Cardiac muscle cell (in vitro differentiated cells and primary cell): Measurements from ENCODE around the gene LRR1. TPM values are rescaled to one million over a fixed set of nuclear protein-coding genes. Genes with fewer than 3 reads are reported as not detected.

Experiments
- DNase-seq, 2 donors: peaks; one replicate each; pipeline versions ENCODE4 v3.0.0 to v3.0.0-alpha.2; 2010 to 2017; ENCODE audit warnings: low read depth in 1 of 2, low spot score in 1 of 2
- H3K27ac ChIP-seq: fragments of 200-600 bp; sonication (generic); 2 replicates; pipeline ENCODE4 v1.5.1; 2016
- H3K27me3 ChIP-seq: fragments of 200-600 bp; sonication (generic); 2 replicates; pipeline ENCODE4 v1.6.0; 2016; ENCODE audit warnings: control low read depth
- H3K36me3 ChIP-seq: fragments of 200-600 bp; sonication (generic); 2 replicates; pipeline ENCODE4 v1.5.1; 2016; ENCODE audit warnings: control low read depth
- H3K4me1 ChIP-seq: fragments of 200-600 bp; sonication (generic); 2 replicates; pipeline ENCODE4 v1.8.1; 2017; ENCODE audit warnings: low read depth, mild to moderate bottlenecking, mixed run types
- H3K4me3 ChIP-seq: fragments of 200-600 bp; sonication (generic); 2 replicates; pipeline ENCODE4 v1.5.1; 2016; ENCODE audit warnings: mild to moderate bottlenecking
- H3K9me3 ChIP-seq: fragments of 200-600 bp; sonication (generic); 2 replicates; pipeline ENCODE4 v1.5.1; 2017; ENCODE audit warnings: low read depth, mild to moderate bottlenecking, control low read depth
- CTCF ChIP-seq: IDR thresholded peaks from 2 replicates; pipeline ENCODE4 v1.5.1; 2012; ENCODE audit warnings: low read depth, mild to moderate bottlenecking, low read length
- polyA plus RNA-seq: library from polyadenylated mRNA; unstranded; fragments of >200 nt; fragmentation: Nextera tagmentation; extraction: Ambion mirVana; gene quantifications from 2 replicates; pipeline ENCODE4 v1.2.1, GENCODE V29; 2016
- total RNA-seq: library from RNA; depleted of rRNA; stranded (reverse); fragments of >200 nt; gene quantifications from 2 replicates; pipeline ENCODE4 v1.2.3, GENCODE V29; 2016

Gene LRR1
- total and polyA plus RNA-seq, 2 experiments from 2014 or later: 11.2 to 22.8 TPM

GRCh38 chr14:49574038-49574437 lies 24.7 kb upstream of the LRR1 start:
- Histone ChIP-seq H3K4me3 (no peak overlapping the region), H3K4me1 (peaks cover 8% of the 10 kb centered on the region), H3K27ac (no peak overlapping the region), H3K36me3 (peaks cover 7% of the 10 kb centered on the region), H3K27me3 (no peaks in the 10 kb centered on the region), H3K9me3 (no peaks in the 10 kb centered on the region)
- no peak for DNase-seq
- TF ChIP-seq CTCF: no peak

- Histone ChIP-seq H3K27me3 (no peaks in the 10 kb centered on the region), H3K27ac (peak overlapping the region; percentile 17), H3K9me3 (no peaks in the 10 kb centered on the region), H3K4me3 (no peak overlapping the region), H3K4me1 (peaks cover 5% of the 10 kb centered on the region), H3K36me3 (peaks cover 7% of the 10 kb centered on the region)
- DNase-seq: no peak
- no peak for TF ChIP-seq CTCF
Measured at GRCh38 chr14:49578141-49578540, 20.6 kb upstream of the LRR1 start.

GRCh38 chr14:49579841-49580240 lies 18.9 kb upstream of the LRR1 start:
- Histone ChIP-seq H3K36me3 (peaks cover 13% of the 10 kb centered on the region), H3K9me3 (no peaks in the 10 kb centered on the region), H3K4me1 (peaks cover 15% of the 10 kb centered on the region), H3K27ac (peak overlapping the region; percentile 36), H3K27me3 (no peaks in the 10 kb centered on the region), H3K4me3 (no peak overlapping the region)
- TF ChIP-seq CTCF: no peak
- DNase-seq: no peak

- DNase-seq: no peak
- no peak overlapping the region for H3K4me3 ChIP-seq
- peaks cover 17% of the 10 kb centered on the region for H3K4me1 ChIP-seq
- no peak overlapping the region for H3K27ac ChIP-seq
- H3K36me3 ChIP-seq: peaks cover 13% of the 10 kb centered on the region
- no peaks in the 10 kb centered on the region for H3K27me3 ChIP-seq
- TF ChIP-seq CTCF: no peak
- H3K9me3 ChIP-seq: no peaks in the 10 kb centered on the region
Measured at GRCh38 chr14:49581209-49582112, 17.3 kb upstream of the LRR1 start.

GRCh38 chr14:49582113-49582977 lies 16.4 kb upstream of the LRR1 start:
- H3K36me3 ChIP-seq: peaks cover 6% of the 10 kb centered on the region
- no peaks in the 10 kb centered on the region for H3K27me3 ChIP-seq
- TF ChIP-seq CTCF: no peak
- no peak overlapping the region for H3K4me3 ChIP-seq
- peaks cover 17% of the 10 kb centered on the region for H3K4me1 ChIP-seq
- DNase-seq: no peak
- H3K9me3 ChIP-seq: no peaks in the 10 kb centered on the region
- no peak overlapping the region for H3K27ac ChIP-seq
